DMS79 (cell line): Measurements from ENCODE around the gene LILRB1.
"Not testable (repeated sequence)": the region's sequence is repeated elsewhere in the genome, so short reads cannot be mapped to it uniquely, and the experiment has no call there.

Source experiments
- DNase-seq: peaks from one replicate; lab custom pipeline; 2025; lab: John Stamatoyannopoulos, UW

Gene LILRB1

GRCh38 chr19:54630262-54630661, at the start of gene LILRB1:
LILRB1 (plus strand) TSS chr19:54630484; CDS start chr19:54631074, 590 bp downstream.
- DNase-seq: not testable (repeated sequence)

GRCh38 chr19:54586397-54586796, 43.9 kb upstream of the LILRB1 start:
- DNase-seq: no peak

- no peak for DNase-seq
Observed at GRCh38 chr19:54587026-54587425, 43.3 kb upstream of the LILRB1 start.

- not testable (repeated sequence) for DNase-seq
Observed at GRCh38 chr19:54593445-54593844, 36.8 kb upstream of the LILRB1 start, which contains the start of gene LILRA1. LILRA1 (plus strand) TSS chr19:54593632; CDS start chr19:54594245, 613 bp downstream.

- DNase-seq: not testable (repeated sequence)
Observed at GRCh38 chr19:54593931-54594626, 36.2 kb upstream of the LILRB1 start.

- DNase-seq: no peak
Observed at GRCh38 chr19:54594737-54595136, 35.5 kb upstream of the LILRB1 start.

- not testable (repeated sequence) for DNase-seq
Observed at GRCh38 chr19:54595680-54596436, 34.4 kb upstream of the LILRB1 start.

GRCh38 chr19:54600212-54600611, 30.1 kb upstream of the LILRB1 start:
- DNase-seq: no peak

GRCh38 chr19:54606230-54606629, 24.1 kb upstream of the LILRB1 start:
- DNase-seq: no peak

GRCh38 chr19:54606891-54607784, 23.1 kb upstream of the LILRB1 start:
- DNase-seq: no peak

GRCh38 chr19:54607785-54608150, 22.5 kb upstream of the LILRB1 start:
- no peak for DNase-seq

GRCh38 chr19:54608205-54608604, 22.1 kb upstream of the LILRB1 start:
- DNase-seq: no peak

- no peak for DNase-seq
Observed at GRCh38 chr19:54608792-54609191, 21.5 kb upstream of the LILRB1 start.

- no peak for DNase-seq
Observed at GRCh38 chr19:54609356-54609791, 20.9 kb upstream of the LILRB1 start.

GRCh38 chr19:54612428-54612827, 17.9 kb upstream of the LILRB1 start:
- DNase-seq: no peak

GRCh38 chr19:54614726-54615125, 15.6 kb upstream of the LILRB1 start:
- no peak for DNase-seq

- no peak for DNase-seq
Observed at GRCh38 chr19:54616057-54616456, 14.2 kb upstream of the LILRB1 start.

- DNase-seq: no peak
Observed at GRCh38 chr19:54616821-54617560, 13.3 kb upstream of the LILRB1 start.

GRCh38 chr19:54620464-54620863, 9.8 kb upstream of the LILRB1 start:
- no peak for DNase-seq

- DNase-seq: no peak
Observed at GRCh38 chr19:54622431-54622830, 7.9 kb upstream of the LILRB1 start.

- not testable (repeated sequence) for DNase-seq
Observed at GRCh38 chr19:54624234-54624633, 6.0 kb upstream of the LILRB1 start.
